ENCODE results near the gene ALX4.

GRCh38 chr11:44260081-44260480 is 49.9 kb downstream of the ALX4 start:
- TF ChIP-seq EZH2 (IDR thresholded peaks at IDR 0.05) (no peak), CTCF (IDR thresholded peaks at IDR 0.05) (no peak), EZH2phosphoT487 (IDR thresholded peaks at IDR 0.05) (no peak)

Measured in neural progenitor cell (in vitro differentiated cells).